NCI-H345 (cell line): ENCODE results near the gene OR7C2.
"Not testable (repeated sequence)": the region's sequence is repeated elsewhere in the genome, so short reads cannot be mapped to it uniquely, and the experiment has no call there.

Experiments
- DNase-seq: peaks from one replicate; lab custom pipeline; 2025; lab: John Stamatoyannopoulos, UW

Gene OR7C2

DNA sequence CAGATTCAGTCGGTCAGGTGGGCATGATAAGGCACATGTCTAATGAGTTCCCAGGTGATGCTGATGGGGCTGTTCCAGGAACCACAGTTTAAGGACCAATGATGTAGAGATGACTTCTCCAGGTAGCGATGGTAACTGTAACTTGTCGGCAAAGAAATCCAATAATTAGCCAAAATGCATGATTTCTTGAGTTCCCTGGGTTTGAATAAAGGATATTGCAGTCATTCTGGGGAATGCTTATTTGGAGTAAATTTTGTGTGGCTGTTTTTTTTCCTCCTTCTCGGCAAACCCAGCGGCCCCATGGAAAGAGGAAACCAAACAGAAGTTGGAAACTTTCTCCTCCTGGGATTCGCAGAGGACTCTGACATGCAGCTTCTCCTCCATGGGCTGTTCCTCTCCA is at the start of gene OR7C2:
Gene OR7C2 (plus strand): TSS at position 301 of the 400 bp plus-strand sequence. CDS start 0 bp downstream, at position 301.
- DNase-seq: no peak

DNA sequence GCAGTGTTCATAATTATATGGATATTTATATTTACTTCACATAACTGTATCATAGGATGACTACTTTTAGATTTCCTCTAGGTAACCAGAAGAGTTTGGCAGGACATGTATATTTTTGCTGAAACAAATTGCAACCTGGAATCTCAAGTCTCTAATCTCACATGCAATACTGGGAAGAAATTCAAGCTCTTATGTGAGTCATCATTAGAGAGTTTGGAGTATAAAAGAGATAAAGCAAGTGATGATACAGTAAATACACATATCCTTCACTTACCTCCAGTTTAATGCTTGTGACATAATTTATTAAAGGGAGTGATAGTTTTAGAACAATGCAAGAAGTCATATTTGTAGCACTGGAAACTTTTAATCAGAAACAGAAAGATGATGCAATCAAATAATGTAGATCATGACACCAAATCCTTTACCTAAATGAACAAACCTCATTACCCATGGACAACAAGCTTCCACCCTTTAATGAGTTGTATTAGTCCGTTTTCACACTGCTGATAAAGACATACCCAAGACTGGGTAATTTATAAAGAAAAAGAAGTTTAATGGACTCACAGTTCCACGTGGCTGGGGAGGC is 39.5 kb upstream of the OR7C2 start:
- no peak for DNase-seq

DNA sequence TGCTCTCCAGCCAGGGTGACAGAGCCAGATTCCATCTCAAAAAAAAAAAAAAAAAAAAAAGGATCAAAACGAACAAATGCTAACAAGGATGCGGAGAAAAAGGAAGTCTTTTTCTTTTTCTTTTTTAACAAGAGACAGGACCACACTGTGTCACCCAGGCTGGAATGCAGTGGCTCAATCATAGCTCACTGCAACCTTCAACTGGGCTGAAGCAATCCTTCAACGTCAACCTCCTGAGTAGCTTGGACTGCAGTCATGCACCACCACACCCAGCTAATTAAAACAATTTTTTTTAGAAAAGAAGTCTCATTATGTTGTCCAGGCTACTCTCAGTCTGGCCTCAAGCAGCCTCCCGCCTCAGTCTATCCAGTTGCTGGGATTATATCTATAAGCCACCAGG is 34.6 kb upstream of the OR7C2 start:
- no peak for DNase-seq

DNA sequence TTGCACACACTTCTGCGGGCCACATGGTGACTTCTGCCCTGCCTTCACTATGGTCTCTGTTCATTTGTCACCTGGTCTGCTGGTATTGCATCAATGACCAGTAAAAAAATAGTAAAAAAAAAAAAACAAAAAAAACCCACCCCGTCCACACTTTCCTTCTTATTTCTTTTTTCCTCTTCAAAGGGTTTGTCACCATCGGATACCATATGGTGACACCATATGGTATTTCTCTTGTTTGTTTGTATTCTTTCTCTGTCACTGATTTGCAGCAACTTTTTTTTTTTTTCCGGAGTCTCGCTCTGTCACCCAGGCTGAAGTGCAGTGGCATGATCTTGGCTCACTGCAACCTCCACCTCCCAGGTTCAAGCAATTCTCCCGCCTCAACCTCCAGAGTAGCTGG is 26.2 kb upstream of the OR7C2 start:
- DNase-seq: no peak

DNA sequence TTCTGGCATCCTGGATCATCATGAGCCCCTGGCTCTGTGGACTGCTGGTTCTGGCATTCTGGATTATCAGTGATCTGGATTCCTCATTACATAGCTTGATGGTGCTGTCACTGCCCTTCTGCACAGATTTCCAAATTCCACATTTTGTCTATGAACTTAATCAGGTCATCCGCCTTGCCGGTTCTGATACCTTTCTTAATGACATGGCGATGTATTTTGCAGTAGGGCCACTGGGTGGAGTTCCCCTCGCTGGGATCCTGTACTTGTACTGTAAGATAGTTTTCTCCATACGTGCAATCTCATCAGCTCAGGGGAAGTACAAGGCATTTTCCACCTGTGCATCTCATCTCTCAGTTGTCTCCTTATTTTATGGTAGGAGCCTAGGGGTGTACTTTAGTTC is 24.4 kb upstream of the OR7C2 start:
- no peak for DNase-seq

DNA sequence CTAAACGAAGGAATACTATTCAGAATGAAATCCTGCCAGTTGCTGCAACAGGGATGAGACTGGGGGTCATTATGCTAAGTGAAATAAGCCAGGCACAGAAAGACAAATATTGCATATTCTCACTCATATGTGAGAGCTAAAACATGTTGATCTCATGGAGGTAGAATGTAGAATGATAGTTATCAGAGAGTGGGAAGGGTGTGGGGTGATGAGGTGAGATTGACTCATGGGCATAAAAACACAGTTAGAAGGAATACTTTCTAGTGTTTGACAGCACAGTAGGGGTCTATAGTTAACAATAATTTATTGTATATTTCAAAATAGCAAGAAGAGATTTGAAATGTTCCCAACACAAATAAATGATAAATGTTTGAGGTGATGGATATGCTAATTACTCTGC is 7.8 kb upstream of the OR7C2 start:
- no peak for DNase-seq

DNA sequence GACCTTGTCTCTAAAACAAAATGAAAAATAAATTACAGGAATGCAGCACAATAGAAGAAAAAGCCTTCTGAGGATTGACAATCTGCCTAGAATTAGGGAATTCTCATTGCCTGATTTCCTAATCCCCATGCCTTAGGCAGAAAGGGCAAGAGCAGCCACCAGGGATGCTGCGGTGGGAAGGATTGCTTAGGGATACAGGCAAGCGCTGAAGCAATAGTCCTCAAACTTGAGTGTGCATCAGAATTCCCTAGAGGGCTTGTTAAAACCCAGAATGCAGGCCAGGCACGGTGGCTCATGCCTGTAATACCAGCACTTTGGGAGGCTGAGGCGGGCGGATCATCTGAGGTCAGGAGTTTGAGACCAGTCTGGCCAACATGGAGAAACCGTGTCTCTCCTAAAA is 1.0 kb upstream of the OR7C2 start:
- DNase-seq: no peak

DNA sequence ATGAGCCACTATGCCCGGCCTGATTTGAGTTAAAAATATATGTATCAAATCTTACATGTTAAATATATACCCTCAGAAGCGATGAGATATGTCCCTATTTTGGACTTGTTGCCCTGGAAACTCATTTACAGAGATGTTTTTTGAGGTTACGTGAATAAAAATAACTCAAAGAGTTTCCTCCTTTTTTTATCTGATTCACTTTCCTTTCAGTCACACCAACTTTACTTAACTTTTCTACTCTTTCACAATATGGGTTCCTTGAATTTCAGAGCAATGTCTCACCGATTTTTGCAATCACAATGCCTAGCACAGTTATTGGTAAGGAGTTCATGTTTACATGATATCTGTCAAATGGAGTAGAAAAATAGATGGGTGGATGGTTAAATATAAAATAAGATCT is 2.3 kb downstream of the OR7C2 start:
- no peak for DNase-seq

DNA sequence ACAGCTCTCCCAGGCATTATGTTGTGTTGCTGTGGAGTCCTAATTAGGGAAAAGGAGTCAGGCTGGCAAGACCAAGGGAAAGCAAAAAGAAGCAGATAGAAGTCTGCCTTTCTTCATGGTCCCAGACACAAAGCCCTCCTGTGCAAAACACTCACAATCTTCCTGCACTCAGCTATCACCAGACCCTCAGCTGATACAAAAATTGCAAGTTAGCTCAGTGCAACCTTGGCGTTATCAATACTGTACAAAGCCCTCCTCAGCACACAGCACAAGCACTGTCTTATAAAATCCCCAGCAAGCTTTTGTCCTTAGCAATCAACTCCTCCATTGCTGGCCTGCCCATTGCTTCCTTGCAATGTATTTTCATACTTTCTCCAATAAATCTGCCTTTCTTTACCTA is 3.2 kb downstream of the OR7C2 start:
- no peak for DNase-seq

DNA sequence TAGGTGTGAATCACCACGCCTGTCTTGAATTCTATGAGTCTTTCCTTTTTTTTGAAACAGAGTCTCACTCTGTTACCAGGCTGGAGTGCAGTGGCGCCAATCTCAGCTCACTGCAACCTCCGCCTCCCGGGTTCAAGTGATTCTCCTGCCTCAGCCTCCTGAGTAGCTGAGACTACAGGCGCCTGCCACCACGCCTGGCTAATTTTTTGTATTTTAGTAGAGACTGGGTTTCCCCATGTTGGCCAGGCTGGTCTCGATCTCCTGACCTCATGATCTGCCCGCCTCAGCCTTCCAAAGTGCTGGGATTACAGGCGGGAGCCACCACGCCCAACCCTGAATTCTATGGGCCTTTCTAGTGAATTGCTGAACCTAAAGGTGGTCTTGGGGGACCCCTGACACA is 8.1 kb downstream of the OR7C2 start:
- DNase-seq: not testable (repeated sequence)

DNA sequence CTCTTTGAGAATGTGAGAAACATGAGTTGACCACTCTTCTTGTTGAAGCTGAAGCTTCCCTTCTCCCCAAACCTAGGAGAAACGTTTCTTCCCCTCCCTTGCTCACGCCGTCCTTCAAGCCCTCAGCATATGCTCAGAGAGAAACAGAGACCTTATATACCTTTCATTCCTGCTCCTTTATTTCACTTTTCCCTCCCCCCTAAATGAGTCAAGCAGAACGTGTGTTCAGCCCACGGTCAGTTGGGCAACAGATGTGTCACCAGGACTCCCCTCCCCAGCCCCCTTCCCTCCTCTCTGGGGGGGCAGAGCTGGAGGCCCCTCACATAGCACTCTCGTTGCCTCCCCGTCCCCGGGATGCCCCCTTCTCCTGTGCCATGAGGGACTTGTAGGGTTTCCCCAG is 8.6 kb downstream of the OR7C2 start:
- no peak for DNase-seq

DNA sequence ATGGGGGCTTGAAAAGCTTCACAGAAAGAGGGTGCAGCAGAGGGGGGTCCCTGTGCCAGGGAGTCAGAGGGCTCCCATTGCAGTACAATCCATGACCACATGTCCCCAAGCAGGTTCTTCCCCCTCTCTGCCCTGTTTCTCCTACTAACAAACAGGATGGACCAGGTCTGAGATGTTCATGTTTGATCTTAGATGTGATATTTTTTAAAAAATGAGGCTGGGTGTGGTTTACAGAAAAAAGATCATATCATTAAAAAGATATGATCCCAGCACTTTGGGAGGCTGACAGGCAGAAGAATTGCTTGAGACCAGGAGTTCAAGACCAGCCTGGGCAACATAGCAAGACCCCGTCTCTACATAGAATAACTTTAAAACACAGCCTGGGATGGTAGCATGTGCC is 9.1 kb downstream of the OR7C2 start:
- DNase-seq: no peak

DNA sequence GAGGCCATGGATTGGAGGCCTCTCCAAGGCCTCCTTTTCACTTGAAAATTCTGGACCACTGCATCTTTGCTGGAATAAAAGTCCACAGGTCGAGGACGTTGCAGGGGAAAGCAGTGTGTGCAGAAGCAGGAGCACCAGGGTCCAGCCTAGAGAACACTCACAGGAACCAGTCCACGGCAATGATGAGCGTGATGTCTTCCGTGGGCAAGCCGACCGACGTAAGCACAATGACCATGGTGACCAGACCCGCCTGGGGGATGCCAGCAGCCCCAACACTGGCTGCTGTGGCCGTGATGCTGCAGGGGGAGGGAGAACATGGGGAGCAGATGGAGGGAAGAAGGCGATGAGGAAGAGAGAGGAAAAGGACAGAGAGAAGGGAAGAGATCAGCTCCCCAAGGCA is 11.5 kb downstream of the OR7C2 start:
- DNase-seq: no peak

DNA sequence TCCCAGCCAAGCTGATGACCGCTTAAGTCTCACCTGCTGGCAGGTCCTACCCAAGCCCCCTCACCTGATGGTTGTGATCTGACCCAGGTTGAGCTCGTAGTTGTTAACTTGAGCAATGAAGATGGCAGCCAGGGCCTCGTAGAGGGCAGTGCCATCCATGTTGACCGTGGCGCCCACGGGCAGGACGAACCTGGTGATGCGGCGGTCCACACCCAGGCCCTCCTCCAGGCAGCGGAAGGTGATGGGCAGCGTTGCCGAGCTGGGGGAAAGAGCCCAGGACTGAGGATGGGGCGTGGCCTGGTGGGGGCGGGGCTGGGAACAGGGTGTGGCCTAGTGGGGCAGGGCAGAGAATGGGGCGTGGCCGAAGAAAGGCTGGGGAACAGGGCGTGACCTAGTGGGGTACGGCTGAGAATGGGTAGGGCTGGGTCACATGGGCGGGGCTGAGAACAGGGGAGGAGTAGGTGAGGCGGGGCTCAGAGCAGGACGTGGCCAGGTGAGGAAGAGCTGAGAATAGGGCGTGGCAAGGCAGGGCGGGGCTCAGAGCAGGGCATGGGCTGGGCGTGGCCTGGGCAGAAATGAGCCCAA is 12.9 kb downstream of the OR7C2 start:
- DNase-seq: no peak

DNA sequence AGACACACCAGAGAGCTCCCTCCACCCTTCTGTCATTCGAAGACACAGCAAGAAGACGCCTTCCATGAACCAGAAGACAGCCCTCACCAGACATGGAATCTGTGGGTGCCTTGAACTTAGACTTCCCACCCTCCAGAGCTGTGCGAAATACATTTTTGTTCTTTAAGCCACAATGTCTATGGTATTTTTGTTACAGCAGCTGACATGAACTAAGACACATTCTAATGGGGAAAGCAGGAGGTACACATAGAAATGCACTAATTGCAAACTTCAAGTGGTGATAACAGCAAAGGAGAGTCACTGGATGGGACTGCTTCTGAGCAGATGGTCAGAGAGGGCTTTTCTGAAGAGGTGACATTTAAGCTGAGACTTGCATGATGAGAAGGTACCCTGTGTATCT is 16.2 kb downstream of the OR7C2 start:
- no peak for DNase-seq

DNA sequence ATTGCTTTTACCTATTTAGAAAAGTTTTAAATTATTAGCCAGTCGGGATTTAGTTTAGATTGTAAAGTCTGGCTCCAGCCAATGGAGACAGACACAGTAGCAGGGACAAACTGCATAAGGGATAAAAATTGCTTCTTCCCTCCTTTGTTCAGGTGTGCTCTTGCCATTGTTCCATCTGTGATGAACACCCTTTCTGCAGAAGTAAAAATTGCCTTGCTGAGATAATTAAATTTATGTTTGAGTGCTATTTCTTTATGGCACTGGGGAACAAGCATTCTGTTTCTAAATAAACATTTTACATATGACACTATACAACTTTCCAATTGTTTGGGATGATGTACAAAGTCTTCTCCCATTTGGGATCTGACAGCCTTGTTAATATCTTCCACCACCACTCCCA is 18.0 kb downstream of the OR7C2 start:
- no peak for DNase-seq

DNA sequence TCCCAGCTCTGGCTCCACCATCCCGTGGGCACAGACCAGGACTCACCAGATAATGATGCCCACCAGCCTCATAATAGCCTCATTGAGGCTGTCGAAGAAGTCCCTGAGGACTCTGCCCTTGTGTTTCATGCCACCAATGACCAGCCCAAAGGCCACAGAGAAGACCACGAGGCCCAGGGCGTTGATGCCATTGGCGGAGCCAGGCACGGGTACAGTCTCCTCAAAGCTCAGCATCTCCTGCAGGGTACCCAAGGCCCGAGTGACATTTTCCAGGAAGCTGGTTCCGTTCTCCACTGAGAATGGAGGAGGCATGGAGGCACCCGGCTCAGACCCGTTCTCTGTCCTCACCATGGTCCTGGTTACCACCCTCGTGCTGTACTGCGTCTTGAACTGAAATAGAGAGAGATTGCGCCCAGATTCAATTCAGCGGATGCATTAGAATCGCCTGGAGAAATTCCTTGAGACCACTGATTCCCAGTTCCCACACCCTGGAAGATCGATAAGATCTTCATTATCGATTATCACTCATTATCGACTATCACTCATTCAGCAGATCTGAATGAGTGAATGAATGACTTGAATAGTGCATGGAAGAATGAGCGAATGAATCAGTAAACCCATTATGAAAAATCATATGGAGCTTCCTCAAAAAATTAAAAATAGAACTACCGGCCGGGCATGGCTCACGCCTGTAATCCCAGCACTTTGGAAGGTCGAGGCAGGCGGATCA is 20.8 kb downstream of the OR7C2 start:
- no peak for DNase-seq

DNA sequence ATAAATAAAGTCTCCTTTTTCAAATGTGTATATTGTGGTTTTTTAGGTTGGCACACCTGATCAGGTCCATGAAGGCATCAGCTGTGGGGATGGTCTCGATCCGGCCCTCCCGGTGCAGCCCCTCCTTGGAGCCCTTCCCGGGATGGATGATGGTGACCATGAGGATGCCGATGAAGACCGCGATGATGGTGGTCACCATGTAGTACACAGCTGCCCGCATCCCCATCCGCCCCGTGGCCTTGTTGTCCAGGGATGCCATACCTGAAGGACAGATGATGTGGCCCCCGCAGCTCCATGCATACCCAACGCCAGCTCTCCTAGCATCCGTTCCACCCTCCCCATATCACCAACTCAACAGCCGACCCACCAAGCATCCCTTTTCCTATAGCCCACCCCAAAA is 27.0 kb downstream of the OR7C2 start:
- DNase-seq: no peak

DNA sequence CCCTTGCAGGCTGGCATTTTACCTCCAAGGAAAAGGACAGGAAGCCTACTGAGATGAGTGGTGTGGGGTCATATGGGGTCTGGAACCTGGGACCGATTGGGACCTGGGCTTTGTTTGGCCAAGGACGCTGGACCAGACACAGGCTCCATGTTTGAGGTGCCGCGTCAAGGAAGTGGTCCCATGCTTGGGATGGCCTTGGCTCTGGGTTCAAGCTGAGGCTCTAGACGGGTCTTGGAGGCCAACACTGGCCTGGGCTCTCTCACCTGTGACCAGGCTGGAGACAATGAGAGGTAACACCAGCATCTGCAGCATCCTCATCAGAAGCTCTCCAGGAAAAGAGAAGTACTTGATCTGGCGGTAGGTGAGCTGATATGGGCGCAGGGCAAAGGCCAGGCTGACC is 30.2 kb downstream of the OR7C2 start:
- no peak for DNase-seq

DNA sequence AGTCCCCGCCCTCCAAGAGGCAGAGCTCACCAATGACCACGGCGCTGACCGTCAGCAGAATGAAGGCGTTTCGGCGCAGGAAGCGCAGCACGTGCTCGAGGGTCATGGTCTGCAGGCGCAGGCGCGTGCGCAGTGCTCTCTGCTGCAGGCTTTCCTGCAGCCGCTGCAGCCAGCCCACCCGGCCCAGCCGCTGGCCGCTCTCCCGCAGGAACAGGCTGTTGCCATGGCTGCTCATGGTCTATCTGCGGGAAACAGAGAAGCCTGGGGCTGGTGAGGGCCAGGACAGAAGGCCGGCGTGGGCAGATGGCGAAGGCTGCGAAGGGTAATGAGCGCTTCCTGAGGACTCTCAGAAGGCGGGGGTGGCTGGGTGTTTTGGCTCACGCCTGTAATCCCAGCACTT is 31.4 kb downstream of the OR7C2 start:
- DNase-seq: no peak

DNA sequence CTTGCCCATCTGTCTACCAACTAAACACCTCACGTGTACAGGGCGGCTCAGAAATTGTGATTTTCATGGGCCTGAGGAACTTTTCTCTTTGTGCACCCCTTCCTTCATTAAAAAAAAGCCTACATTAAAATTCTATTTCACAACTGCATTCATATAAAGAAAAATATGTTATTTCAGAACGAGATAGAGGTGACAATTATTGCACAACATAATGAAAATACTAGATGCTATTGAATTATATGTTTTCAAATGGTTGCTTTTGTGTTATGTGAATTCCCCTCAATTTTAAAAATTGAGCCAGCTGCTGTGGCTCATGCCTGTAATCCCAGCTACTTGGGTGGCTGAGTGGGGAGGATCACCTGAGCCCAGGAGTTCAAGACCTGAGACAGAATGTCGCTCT is 33.2 kb downstream of the OR7C2 start:
- DNase-seq: no peak

DNA sequence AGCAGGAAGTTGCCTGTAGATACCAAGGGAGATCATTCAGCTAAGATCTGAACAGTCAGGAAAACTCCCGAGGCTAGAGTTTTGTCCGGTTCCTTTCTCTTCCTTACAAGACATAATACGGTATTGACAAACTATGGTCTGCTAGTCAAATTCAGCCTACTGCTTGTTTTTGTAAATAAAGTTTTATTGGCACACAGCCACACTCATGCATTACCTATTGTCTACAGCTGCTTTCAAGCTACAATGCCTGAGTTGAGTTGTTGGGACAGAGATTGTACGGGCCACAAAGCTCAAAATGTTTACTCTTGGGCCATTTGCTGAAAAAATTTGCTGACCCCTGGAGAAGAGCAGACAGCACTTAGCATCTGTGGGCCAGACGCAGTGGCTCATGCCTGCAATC is 35.8 kb downstream of the OR7C2 start:
- no peak for DNase-seq

DNA sequence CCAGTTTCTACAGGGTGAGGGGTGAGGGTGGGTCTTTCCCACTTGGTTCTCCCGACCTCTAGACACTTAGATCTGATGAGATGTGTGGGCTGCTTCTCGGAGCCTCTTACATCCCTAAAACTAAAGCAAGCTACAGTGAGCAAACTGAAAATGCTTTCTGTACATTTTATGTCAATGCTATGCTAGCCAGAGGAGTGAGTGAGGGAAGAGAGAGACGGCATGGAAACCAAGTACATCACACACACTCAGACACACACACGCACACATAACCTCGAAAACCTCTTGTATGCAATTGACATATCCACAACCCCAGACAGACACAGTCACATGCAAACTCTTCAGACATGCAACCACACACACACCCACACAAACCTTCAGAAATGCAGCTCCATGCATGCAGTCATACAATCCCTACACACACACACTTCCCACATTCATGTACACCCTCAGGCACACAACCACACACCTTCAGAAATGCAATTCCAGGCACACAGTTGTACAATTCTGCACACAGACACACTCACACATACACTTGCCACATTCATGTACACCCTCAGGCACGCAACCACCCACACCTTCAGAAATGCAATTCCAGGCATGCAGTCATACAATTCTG is 37.0 kb downstream of the OR7C2 start:
- no peak for DNase-seq
